Measurements from ENCODE around the gene ARSG. TPM values are rescaled to one million over a fixed set of nuclear protein-coding genes. Genes with fewer than 3 reads are reported as not detected.

Gene ARSG
- total RNA-seq (2012; rRNA removed) (2.9 and 3.1 TPM in 2 replicates), polyA plus RNA-seq (2012; rRNA removed) (2.5 and 3.0 TPM in 2 replicates), Bru-seq, nascent RNA (percentile 47 among the genes with signal in this experiment), BruChase-seq, experiment 1, labeled RNA remaining after a 6-hour chase (percentile 47 among the genes with signal in this experiment), BruChase-seq, experiment 2, labeled RNA remaining after a 2-hour chase (percentile 48 among the genes with signal in this experiment)
- polyA plus RNA-seq (2012; cell fraction: cytosol; rRNA removed): 1.3 and 2.4 TPM in 2 replicates
- polyA plus RNA-seq (2012; cell fraction: nucleus; rRNA removed; ENCODE audit: low replicate concordance): 2.8 and 3.6 TPM in 2 replicates
- long read RNA-seq, full-length matches to known transcripts: 5 of 40 reads
- long read RNA-seq, partial matches to known transcripts: 29 of 40 reads
- long read RNA-seq, other reads (novel, unspliced or antisense): 6 of 40 reads

DNA sequence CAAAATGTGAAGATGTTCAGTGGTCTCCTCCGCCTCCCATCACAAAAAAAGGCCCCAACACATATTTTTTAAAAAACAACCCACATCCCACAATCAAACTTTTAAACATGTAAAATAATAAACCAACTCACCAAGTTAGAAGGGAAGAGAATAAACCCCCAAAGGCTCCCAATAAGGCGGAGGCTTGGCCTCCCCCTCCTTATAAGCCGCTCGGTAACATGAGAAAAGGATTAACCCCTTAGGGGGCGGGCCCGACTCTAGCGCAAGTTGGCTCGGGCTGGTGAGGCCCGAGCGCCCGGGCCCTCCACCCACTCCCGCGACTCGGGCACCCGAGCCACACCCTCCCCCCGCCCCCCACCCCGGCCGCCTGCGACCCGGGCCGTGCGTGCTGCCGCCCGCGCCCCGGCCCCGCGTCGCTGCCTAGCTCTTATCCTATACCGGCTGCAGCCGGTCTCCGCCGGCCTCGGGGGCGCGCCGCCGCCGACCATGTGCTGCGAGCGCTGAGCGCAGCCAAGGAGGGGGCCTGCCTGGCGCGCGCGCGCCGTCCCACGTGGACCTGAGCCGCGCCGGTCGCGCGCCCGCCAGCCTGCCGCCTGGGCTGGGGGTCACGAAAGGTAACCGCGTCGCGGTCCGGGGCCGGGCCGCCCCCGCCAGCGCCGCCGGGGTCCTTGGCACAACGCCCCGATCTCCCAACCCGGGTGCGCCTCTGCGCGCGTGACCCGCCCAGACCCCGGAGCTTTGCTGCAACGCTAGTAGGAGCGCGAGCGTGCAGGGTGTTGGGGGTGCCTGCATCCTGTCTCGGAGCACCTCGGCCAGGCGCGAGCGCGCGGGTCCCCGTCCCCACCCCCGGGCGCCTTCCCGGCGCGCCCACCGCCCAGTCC lies at the start of gene ARSG, which contains the start of gene SLC16A6:
ARSG (plus strand) TSS at position 541 of the 881 bp plus-strand sequence. CDS start 15,999 bp downstream, outside the sequence.
SLC16A6 (minus strand) TSS at position 173 of the 881 bp plus-strand sequence. CDS start 12,807 bp downstream, outside the sequence.
- ATAC-seq (ENCODE audit: low read depth) (peak; percentile 59), DNase-seq (peak; percentile 48)
- no TSS peak for BruUV-seq (replicated peaks)
- ChIA-PET POLR2A (ENCODE audit: unreplicated experiment) (interaction anchor here (1.7 kb wide), 1 partner anchor 107 kb away, joined by 4 read pairs; no protein-coding TSS in a partner anchor), CTCF (interaction anchor here (3.2 kb wide), 1 partner anchor 108 kb away, joined by 9 read pairs; no protein-coding TSS in a partner anchor)
- no peak within 1 kb of the TSS for H2BK5ac ChIP-seq (ENCODE audit: low read depth, low read length, poor library complexity, severe bottlenecking)
- no peak within 1 kb of the TSS for H3K18ac ChIP-seq (ENCODE audit: low read depth, low read length)
- peak within 1 kb of the TSS; percentile 29; the same call in 1 of the 2 replicates for H3K9ac ChIP-seq (ENCODE audit: low read depth, low read length)
- no peak within 1 kb of the TSS for H3K14ac ChIP-seq (replicated peaks; ENCODE audit: low read depth, low read length)
- intact Hi-C loops (cut with micrococcal nuclease): loop anchor here (5.0 kb wide), 1 partner anchor 91 kb away; no protein-coding TSS in a partner anchor
- H3K4me3 ChIP-seq (ENCODE audit: insufficient read depth, low read depth, low read length): peak within 1 kb of the TSS; percentile 85
- H3K27me3 ChIP-seq (ENCODE audit: control insufficient read depth, insufficient read depth, low read length): peaks cover 22% of the 10 kb centered on the region
- in situ Hi-C loops (cut with MboI; ENCODE audit: low sequenced_read_pairs): no loop called here
- H3K4ac ChIP-seq (ENCODE audit: low read depth, low read length): no peak within 1 kb of the TSS
- H3K79me1 ChIP-seq (ENCODE audit: low read depth in 1 of 2, low read length in 2 of 2): no peaks in the 10 kb centered on the region
- H2AK9ac ChIP-seq (replicated peaks; ENCODE audit: low read depth, low read length, poor library complexity): peak within 1 kb of the TSS; percentile 77
- WGBS, 2 experiments (ENCODE audit: extremely low coverage in 2 of 2, insufficient read length in 1 of 2): 1% methylated on average over 26 of the region's 96 CpGs; no CpG with 5 or more reads in 1 of the 2 experiments
- H3K56ac ChIP-seq (ENCODE audit: extremely low read depth, insufficient read depth, low read length): no peak within 1 kb of the TSS
- no peak within 1 kb of the TSS for H4K91ac ChIP-seq (ENCODE audit: insufficient read depth, low read depth, low read length)
- H2AFZ ChIP-seq (replicated peaks; ENCODE audit: low read length, poor library complexity): peak within 1 kb of the TSS; percentile 92
- H3K4me1 ChIP-seq (ENCODE audit: control insufficient read depth, insufficient read depth, low read length): peaks cover 3% of the 10 kb centered on the region
- dilution Hi-C loops (cut with HindIII; ENCODE audit: low sequenced_read_pairs, unreplicated experiment): no loop called here
- peak within 1 kb of the TSS; percentile 98 for H3K4me2 ChIP-seq (ENCODE audit: low read depth, low read length)
- no peak within 1 kb of the TSS for H2AK5ac ChIP-seq (ENCODE audit: low read depth, low read length)
- H3K23ac ChIP-seq (ENCODE audit: low read depth, low read length): 0 out of 2 replicates have a peak within 1 kb of the TSS, but pooled peaks have one; percentile 14
- no peak within 1 kb of the TSS for H2BK15ac ChIP-seq (ENCODE audit: low read depth, low read length)
- no peak within 1 kb of the TSS; the same call in 1 of the 2 replicates for H2BK120ac ChIP-seq (ENCODE audit: low read depth, low read length)
- H2BK20ac ChIP-seq (ENCODE audit: low read depth, low read length): no peak within 1 kb of the TSS
- no peaks in the 10 kb centered on the region for H3K36me3 ChIP-seq (ENCODE audit: control insufficient read depth, insufficient read depth, low read length)
- no peak within 1 kb of the TSS for H4K5ac ChIP-seq (ENCODE audit: low read depth, low read length)
- peak within 1 kb of the TSS in 1 of 2 experiments; percentile 24; a peak in 1 of 4 replicates for H4K8ac ChIP-seq (ENCODE audit: low read depth in 2 of 2, low read length in 2 of 2)
- H3K9me1 ChIP-seq (ENCODE audit: insufficient read depth, low read length): no peaks in the 10 kb centered on the region
- H3K27ac ChIP-seq (ENCODE audit: insufficient read depth, low read length): no peak within 1 kb of the TSS; the same call in 1 of the 2 replicates
- H3K9me3 ChIP-seq (ENCODE audit: control insufficient read depth, insufficient read depth, low read length): no peaks in the 10 kb centered on the region
- no peaks in the 10 kb centered on the region; the same call in 1 of the 2 replicates for H4K20me1 ChIP-seq (ENCODE audit: insufficient read depth, low read length)
- no peak for TF ChIP-seq CHD1 (IDR thresholded peaks at IDR 0.05; ENCODE audit: low read depth, low read length)
- no peak for TF ChIP-seq SMC3 (IDR thresholded peaks at IDR 0.05; ENCODE audit: low read depth, low read length)
- no peak for TF ChIP-seq BHLHE40 (IDR thresholded peaks at IDR 0.05; ENCODE audit: low read depth, low read length)
- 0 out of 2 replicates have a peak, but pooled peaks have one; percentile 42 for TF ChIP-seq MAZ (IDR thresholded peaks at IDR 0.05; ENCODE audit: borderline replicate concordance, low read depth, low read length)
- TF ChIP-seq, protein P1, sequence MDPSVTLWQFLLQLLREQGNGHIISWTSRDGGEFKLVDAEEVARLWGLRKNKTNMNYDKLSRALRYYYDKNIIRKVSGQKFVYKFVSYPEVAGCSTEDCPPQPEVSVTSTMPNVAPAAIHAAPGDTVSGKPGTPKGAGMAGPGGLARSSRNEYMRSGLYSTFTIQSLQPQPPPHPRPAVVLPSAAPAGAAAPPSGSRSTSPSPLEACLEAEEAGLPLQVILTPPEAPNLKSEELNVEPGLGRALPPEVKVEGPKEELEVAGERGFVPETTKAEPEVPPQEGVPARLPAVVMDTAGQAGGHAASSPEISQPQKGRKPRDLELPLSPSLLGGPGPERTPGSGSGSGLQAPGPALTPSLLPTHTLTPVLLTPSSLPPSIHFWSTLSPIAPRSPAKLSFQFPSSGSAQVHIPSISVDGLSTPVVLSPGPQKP (IDR thresholded peaks at IDR 0.05; ENCODE audit: borderline replicate concordance, low read depth, low read length): no peak
- TF ChIP-seq FOS (IDR thresholded peaks at IDR 0.05; ENCODE audit: low read depth, low read length): no peak
- TF ChIP-seq NFE2L2 (IDR thresholded peaks at IDR 0.05; ENCODE audit: low read depth, low read length): no peak
- no peak for TF ChIP-seq RFX5 (IDR thresholded peaks at IDR 0.05; ENCODE audit: low read depth, low read length)
- TF ChIP-seq, protein P2, sequence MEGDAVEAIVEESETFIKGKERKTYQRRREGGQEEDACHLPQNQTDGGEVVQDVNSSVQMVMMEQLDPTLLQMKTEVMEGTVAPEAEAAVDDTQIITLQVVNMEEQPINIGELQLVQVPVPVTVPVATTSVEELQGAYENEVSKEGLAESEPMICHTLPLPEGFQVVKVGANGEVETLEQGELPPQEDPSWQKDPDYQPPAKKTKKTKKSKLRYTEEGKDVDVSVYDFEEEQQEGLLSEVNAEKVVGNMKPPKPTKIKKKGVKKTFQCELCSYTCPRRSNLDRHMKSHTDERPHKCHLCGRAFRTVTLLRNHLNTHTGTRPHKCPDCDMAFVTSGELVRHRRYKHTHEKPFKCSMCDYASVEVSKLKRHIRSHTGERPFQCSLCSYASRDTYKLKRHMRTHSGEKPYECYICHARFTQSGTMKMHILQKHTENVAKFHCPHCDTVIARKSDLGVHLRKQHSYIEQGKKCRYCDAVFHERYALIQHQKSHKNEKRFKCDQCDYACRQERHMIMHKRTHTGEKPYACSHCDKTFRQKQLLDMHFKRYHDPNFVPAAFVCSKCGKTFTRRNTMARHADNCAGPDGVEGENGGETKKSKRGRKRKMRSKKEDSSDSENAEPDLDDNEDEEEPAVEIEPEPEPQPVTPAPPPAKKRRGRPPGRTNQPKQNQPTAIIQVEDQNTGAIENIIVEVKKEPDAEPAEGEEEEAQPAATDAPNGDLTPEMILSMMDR (conservative IDR thresholded peaks at IDR 0.05; ENCODE audit: low read depth, low read length): no peak
- TF ChIP-seq MXI1 (IDR thresholded peaks at IDR 0.05; ENCODE audit: borderline replicate concordance, low read depth, low read length): peak; percentile 86; the same call in 1 of the 2 replicates

All from IMR-90 (cell line).